Fibroblast of pulmonary artery (primary cell): ENCODE data around the gene XYLT1.

ENCODE experiments used
- DNase-seq: peaks from one replicate; pipeline ENCODE4 v3.0.0-alpha.2; 2010; ENCODE audit warnings: low read depth
- H3K4me3 ChIP-seq: replicated peaks from 2 replicates; pipeline ENCODE4 v1.5.1; 2011; ENCODE audit warnings: low read depth, mild to moderate bottlenecking, control low read depth, low read length, moderate library complexity
- TF ChIP-seq, protein P1 (sequence below): IDR thresholded peaks from 2 replicates; pipeline ENCODE4 v1.5.1; 2011; ENCODE audit warnings: mild to moderate bottlenecking, control low read depth, low read length, inconsistent platforms; ENCODE audit errors: missing control alignments

Gene XYLT1

DNA sequence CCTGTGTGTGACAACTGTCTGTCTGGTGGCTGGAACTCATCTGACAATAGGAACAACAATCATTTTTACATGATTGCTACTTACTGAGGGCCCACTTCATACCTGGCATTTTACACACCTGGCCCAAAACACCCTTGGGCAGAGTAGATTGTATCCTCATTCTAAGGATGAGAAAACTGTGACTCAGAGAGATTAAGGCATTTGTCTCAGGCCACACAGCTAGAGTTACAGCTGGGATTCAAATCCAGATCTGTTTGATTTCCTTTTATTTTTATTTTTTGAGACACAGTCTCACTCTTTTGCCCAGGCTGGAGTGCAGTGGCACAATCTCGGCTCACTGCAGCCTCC is 242.1 kb downstream of the XYLT1 start:
- TF ChIP-seq, protein P1, sequence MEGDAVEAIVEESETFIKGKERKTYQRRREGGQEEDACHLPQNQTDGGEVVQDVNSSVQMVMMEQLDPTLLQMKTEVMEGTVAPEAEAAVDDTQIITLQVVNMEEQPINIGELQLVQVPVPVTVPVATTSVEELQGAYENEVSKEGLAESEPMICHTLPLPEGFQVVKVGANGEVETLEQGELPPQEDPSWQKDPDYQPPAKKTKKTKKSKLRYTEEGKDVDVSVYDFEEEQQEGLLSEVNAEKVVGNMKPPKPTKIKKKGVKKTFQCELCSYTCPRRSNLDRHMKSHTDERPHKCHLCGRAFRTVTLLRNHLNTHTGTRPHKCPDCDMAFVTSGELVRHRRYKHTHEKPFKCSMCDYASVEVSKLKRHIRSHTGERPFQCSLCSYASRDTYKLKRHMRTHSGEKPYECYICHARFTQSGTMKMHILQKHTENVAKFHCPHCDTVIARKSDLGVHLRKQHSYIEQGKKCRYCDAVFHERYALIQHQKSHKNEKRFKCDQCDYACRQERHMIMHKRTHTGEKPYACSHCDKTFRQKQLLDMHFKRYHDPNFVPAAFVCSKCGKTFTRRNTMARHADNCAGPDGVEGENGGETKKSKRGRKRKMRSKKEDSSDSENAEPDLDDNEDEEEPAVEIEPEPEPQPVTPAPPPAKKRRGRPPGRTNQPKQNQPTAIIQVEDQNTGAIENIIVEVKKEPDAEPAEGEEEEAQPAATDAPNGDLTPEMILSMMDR: no peak
- no peak for DNase-seq
- H3K4me3 ChIP-seq: no peak overlapping the region

DNA sequence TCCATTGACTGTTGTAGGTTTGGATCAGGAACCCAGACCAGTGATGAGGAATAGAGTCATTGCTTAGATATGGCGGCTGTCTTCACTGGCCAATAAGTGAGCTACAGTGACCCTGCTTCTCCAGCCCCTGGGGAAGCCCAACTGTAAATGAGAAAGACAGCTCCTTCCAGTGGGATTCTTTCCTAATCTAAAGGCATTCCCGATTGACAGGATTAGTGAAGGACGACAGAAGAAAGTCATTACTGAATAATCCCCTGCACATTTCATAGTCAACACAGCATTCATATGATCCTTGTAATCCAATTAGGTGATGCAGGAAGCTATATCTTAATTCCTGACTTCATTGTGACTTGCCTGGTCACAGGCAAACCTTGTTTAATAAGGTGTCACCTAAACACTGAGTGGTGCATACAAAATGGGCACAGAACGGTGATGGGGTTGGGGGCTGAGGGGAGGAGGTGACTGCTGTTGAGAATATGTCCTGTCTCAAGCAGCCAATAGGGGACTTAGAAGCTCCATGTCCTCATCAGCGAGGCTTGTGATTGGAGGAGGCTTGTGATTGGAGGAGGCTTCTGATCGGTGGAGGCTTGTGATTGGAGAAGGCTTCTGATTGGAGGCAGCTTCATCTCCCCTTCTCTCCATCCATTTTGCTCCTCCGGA is 242.6 kb downstream of the XYLT1 start:
- no peak overlapping the region for H3K4me3 ChIP-seq
- no peak for DNase-seq
- TF ChIP-seq, protein P1: no peak

DNA sequence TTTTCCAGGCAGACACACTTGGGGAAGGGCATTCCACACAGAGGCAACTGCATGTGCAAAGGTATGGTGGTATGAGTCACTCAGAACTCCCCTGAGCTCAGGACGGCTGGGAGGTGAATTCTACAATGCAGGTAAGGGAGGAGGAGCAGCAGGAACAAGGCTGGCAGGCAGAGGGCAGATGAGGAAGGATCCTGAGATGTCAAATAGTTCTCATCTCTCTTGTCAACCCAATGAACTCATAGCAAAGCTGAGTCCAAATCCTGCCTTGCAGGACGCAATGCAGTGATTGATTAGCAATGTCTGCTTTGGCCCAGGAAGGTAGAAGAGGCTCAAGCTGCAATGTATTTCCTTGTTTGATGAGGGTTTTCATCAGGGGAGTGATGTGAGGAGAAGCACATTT is 243.5 kb downstream of the XYLT1 start:
- TF ChIP-seq, protein P1: no peak
- no peak overlapping the region for H3K4me3 ChIP-seq
- DNase-seq: no peak

DNA sequence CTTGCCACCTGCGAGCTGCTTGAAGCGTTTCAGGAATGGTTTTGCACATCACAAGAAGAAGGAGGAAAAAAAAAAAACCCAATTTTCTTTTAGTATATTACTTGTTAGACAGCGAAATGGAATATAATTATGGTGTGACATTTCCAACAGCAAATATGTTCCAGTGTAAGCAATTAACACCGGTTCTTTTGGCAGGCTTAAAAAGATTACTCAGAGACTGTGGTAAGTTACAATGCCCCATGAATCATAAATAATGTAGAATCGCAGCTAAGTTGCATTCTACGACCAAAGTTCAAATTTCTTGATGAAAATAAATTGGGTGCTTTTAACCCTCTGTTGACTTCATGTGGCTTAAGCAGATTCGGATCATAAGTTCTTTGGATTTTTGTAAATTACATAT is 245.2 kb downstream of the XYLT1 start:
- TF ChIP-seq, protein P1: no peak
- no peak for DNase-seq
- no peak overlapping the region for H3K4me3 ChIP-seq

DNA sequence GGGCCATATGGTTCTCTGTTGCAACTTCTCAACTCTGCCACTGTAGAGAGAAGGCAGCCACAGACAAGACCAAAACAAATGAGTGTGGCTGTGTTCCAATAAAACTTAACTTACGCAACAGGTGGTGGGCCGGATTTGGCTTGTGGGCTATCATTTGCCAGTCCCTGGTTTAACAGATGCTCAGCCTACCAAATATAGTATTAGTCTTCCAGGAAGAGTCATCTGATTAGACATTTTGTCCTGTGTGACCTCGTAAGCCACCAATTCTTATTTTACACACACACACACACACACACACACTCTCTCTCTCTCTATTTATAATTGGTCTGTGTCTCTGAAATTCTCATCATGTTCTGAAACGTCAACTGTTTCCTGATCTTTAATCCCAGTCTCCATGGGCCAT is 245.9 kb downstream of the XYLT1 start:
- peak; percentile 51 for DNase-seq
- no peak overlapping the region for H3K4me3 ChIP-seq
- TF ChIP-seq, protein P1: no peak

DNA sequence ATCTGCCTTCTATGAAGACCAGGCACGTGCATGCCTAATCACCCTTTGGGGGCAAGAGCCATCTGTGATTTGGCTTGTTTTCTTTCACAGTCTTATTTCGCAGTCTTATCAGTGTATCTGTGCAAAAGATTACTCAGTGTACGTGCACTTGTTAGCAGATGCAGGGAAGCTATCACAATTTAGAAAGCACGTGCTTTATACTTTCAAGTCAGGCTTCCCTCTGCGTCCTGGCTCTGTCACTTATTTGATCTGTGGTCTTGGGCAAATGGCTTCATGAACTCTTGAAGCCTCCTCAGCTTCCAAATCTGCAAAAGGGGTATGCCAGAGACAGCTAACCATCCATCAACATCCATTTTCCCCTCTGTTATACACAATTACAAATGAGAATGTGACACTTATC is 246.4 kb downstream of the XYLT1 start:
- H3K4me3 ChIP-seq: no peak overlapping the region
- DNase-seq: no peak
- TF ChIP-seq, protein P1: no peak

DNA sequence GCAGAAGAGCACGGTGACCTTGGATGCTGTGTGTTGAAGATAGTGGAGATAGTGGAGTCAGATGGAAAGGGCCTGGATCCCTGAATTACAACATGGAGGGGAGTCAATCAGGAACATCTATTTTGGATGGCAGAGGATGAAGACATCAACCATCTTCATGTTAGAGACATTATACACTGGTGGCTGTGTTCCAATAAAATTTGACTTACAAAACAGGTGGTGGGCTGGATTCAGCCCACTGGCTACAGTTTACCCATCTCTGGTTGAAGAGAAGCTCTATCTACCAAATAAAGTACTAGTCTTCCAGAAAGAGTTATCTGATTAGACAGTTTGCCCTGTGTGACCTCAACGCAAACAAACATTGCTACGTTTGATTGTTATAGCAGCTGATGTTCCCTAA is 247.2 kb downstream of the XYLT1 start:
- H3K4me3 ChIP-seq: no peak overlapping the region
- no peak for DNase-seq
- TF ChIP-seq, protein P1: no peak
